ENCODE results near the gene RAB11FIP4. TPM values are rescaled to one million over a fixed set of nuclear protein-coding genes. Genes with fewer than 3 reads are reported as not detected.

RAB11FIP4 gene
- total and polyA plus RNA-seq, 2 of the 8 experiments (the other 6 are each of a cell fraction or from before 2014, with no cell fraction given): 21.7 to 53.2 TPM

DNA sequence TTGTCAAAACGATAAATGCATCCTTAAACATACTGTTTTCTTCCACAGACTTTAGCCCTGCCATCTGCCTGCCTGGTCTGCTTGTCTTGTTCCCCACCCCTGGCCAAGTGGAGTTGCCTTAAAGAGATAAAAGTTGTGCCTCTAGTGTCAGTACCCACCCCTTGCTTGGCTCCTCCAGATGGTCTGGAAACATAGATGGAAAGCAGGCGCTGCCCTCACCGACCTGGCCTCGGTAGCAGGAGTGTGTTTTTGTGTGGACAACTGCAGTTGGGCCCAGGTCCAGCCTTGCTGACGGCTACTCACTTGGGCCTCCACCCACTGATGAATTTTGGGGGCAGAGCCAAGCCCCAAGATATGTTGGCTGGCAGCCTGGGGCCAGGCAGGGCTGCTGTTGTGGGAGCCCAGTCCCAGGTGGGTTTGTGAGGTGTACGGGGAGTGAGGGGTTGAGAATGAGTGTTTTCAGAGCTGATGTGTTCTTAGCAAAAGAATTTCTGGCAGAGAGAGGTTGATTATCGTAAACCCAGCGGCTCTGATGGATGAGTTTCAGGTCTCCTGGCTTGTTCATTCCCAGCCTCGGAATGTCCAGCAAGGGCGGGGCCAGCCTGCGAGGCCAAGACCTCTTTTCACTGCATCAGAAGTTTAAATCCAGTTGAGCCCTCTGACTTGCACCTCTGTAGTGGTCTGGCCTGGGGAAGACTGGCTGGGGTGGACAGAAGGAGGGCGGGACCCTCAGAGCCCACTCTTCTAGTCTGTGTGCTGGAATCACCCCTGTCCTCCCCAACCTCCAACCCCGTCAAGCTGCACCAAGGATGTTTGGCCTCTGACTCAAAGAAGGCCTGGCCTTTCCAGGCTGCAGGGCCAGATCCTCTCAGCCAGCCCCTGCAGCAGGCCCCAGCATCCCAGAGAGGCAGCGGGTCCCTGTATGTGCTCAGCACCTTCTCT, 179.7 kb downstream of the RAB11FIP4 start:
- Histone ChIP-seq H3K79me1 (ENCODE audit: low read depth, low read length) (peaks cover 4% of the 10 kb centered on the region; the same call in 1 of the 2 replicates), H2BK12ac (ENCODE audit: low read depth, low read length) (no peak overlapping the region), H2AK5ac (ENCODE audit: low read depth, low read length) (no peak overlapping the region), H3K9me3 (ENCODE audit: insufficient read depth in 2 of 2, low read depth in 1 of 2, low read length in 1 of 2) (no peaks in the 10 kb centered on the region), H2BK120ac (replicated peaks; ENCODE audit: low read depth, low read length) (no peak overlapping the region), H3K4me2 (ENCODE audit: insufficient read depth in 1 of 2, low read depth in 2 of 2, low read length in 2 of 2) (no peak overlapping the region), H2BK20ac (ENCODE audit: low read length) (no peak overlapping the region), H3K23ac (ENCODE audit: insufficient read length) (no peak overlapping the region), H3K4me3 (ENCODE audit: extremely low read depth in 1 of 4, insufficient read depth in 2 of 4, low read depth in 3 of 4, low read length in 4 of 4) (no peak overlapping the region), H3K9ac (replicated peaks in 1 of 4; ENCODE audit: extremely low read depth in 1 of 4, low read depth in 3 of 4, low read length in 3 of 4) (no peak overlapping the region), H2BK15ac (ENCODE audit: low read length) (no peak overlapping the region), H3K4ac (replicated peaks; ENCODE audit: insufficient read length, low read depth, low read length) (no peak overlapping the region), H4K20me1 (replicated peaks in 1 of 2; ENCODE audit: control insufficient read depth in 1 of 2, insufficient read depth in 2 of 2, low read length in 2 of 2) (peaks cover 2% of the 10 kb centered on the region in 2 experiments), H3K27ac (ENCODE audit: low read depth, low read length) (no peak overlapping the region), H3K56ac (replicated peaks; ENCODE audit: insufficient read length, low read depth, low read length) (no peak overlapping the region), H4K5ac (ENCODE audit: insufficient read length, low read depth, low read length) (no peak overlapping the region), H3K36me3 (ENCODE audit: control insufficient read depth in 2 of 4, insufficient read depth in 4 of 4, low read length in 3 of 4) (no peaks in the 10 kb centered on the region), H3K18ac (ENCODE audit: extremely low read depth, low read length) (no peak overlapping the region), H3K79me2 (ENCODE audit: control insufficient read depth in 1 of 2, insufficient read depth in 2 of 2, low read length in 2 of 2) (no peaks in the 10 kb centered on the region), H4K91ac (replicated peaks; ENCODE audit: insufficient read length, low read length) (no peak overlapping the region), H4K8ac (ENCODE audit: extremely low read depth, insufficient read depth, low read length) (peak overlapping the region; percentile 85; the same call in 1 of the 2 replicates), H2AFZ (ENCODE audit: low read length) (no peak overlapping the region), H3K27me3 (replicated peaks in 1 of 4; ENCODE audit: control insufficient read depth in 3 of 4, extremely low read depth in 1 of 4, insufficient read depth in 3 of 4, low read length in 3 of 4) (no peaks in the 10 kb centered on the region), H3K23me2 (ENCODE audit: low read depth, low read length) (no peaks in the 10 kb centered on the region; the same call in 1 of the 2 replicates), H3K14ac (ENCODE audit: insufficient read length) (no peak overlapping the region), H3K4me1 (replicated peaks in 1 of 4; ENCODE audit: control insufficient read depth in 3 of 4, insufficient read depth in 4 of 4, low read length in 3 of 4) (peaks cover 0 to 2% (median 0%) of the 10 kb centered on the region in 4 experiments; a peak in 1 of 7 replicates), H2BK5ac (ENCODE audit: low read depth, low read length) (no peak overlapping the region)
- WGBS, 2 experiments (ENCODE audit: extremely low coverage in 1 of 2, insufficient coverage in 1 of 2, insufficient read length in 1 of 2, insufficient replicate concordance in 2 of 2, low coverage in 1 of 2, low lambda C conversion rate in 2 of 2, missing lambda C conversion rate in 1 of 2): 90% methylated on average over 14 of the region's 14 CpGs; no CpG with 5 or more reads in 1 of the 2 experiments
- TF ChIP-seq SIX5 (IDR thresholded peaks at IDR 0.05; ENCODE audit: low read depth, low read length): no peak
- no peak for TF ChIP-seq SRF (IDR thresholded peaks at IDR 0.05; ENCODE audit: low read depth, low read length)
- ChIA-PET POLR2A (ENCODE audit: partially characterized antibody) (no interaction called here), CTCF (ENCODE audit: partially characterized antibody) (interaction anchor here (0.9 to 2.4 kb wide), 2 partner anchors 13 to 271 kb away, joined by 3 to 10 read pairs; no protein-coding TSS in a partner anchor)
- FAIRE-seq (no peak), DNase-seq (ENCODE audit: low read depth in 1 of 2, low spot score in 2 of 2) (no peak)
